ENCODE data around the gene PCDHAC2. TPM values are rescaled to one million over a fixed set of nuclear protein-coding genes. Genes with fewer than 3 reads are reported as not detected.
A peak's percentile ranks its signal among the peaks of the same experiment; 100 is the strongest.

The PCDHAC2 gene
- total and polyA plus RNA-seq, 3 donors from 2014 or later, result 9.4 to 19.6 (median 15.5) TPM

DNA sequence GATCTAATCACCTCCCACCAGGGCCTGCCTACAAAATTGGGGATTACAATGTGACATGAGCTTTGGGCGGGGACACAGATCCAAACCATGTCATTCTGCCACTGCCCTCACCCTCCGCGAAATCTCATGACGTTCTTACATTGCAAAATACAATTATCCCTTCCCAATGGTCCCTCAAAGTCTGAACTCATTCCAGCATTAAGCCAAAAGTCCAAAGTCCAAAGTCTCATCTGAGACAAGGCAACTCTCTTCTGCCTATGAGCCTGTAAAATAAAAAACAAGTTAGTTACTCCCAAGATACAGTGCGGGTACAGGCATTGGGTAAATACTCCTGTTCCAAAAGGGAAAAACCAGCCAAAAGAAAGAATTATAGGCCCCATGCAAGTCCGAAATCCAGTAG lies 14.6 kb upstream of the PCDHAC2 start:
- DNase-seq, result no peak
- 79 to 82% methylated on average over 6 of the region's 6 CpGs for WGBS, 2 donors
- intact Hi-C loops (cut with DNase I; ENCODE audit: low total_unique reads), result no loop called here

DNA sequence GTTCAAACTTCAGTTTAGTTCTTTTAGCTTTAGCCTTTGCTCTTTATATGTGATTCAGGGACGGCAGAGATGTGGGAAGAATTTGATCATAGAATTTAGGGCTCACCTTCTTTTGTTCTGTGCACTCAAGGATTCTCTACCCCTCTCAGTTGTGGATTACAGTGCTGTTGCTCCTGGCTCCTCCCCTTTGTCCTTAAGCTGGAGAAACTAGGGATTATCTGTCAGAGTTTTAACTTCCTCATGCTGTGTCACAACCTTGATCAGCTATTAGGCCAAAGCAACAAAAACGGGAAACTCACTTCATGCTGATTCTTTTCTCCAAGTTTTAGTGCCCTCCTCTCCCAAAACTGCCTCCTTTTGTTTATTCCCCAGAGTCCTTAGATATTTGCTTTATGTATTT lies 13.0 kb upstream of the PCDHAC2 start:
- DNase-seq, result no peak
- TF ChIP-seq POLR2A (IDR thresholded peaks at IDR 0.05), result no peak
- TF ChIP-seq, protein P1, sequence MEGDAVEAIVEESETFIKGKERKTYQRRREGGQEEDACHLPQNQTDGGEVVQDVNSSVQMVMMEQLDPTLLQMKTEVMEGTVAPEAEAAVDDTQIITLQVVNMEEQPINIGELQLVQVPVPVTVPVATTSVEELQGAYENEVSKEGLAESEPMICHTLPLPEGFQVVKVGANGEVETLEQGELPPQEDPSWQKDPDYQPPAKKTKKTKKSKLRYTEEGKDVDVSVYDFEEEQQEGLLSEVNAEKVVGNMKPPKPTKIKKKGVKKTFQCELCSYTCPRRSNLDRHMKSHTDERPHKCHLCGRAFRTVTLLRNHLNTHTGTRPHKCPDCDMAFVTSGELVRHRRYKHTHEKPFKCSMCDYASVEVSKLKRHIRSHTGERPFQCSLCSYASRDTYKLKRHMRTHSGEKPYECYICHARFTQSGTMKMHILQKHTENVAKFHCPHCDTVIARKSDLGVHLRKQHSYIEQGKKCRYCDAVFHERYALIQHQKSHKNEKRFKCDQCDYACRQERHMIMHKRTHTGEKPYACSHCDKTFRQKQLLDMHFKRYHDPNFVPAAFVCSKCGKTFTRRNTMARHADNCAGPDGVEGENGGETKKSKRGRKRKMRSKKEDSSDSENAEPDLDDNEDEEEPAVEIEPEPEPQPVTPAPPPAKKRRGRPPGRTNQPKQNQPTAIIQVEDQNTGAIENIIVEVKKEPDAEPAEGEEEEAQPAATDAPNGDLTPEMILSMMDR (IDR thresholded peaks at IDR 0.05), result no peak
- 55 to 63% methylated on average over 2 of the region's 2 CpGs for WGBS, 2 donors
- Histone ChIP-seq H3K4me3 (no peak overlapping the region), H3K36me3 (ENCODE audit: low read depth, missing control alignments) (no peaks in the 10 kb centered on the region), H3K27me3 (no peaks in the 10 kb centered on the region), H3K4me1 (no peaks in the 10 kb centered on the region), H3K27ac (no peak overlapping the region), H3K9me3 (no peaks in the 10 kb centered on the region)
- intact Hi-C loops (cut with DNase I; ENCODE audit: low total_unique reads), result no loop called here

More for the DNA sequence above, 14.6 kb upstream of the PCDHAC2 start:
- H3K27ac ChIP-seq, result no peak overlapping the region
- TF ChIP-seq, protein P1 (IDR thresholded peaks at IDR 0.05), result no peak
- TF ChIP-seq POLR2A (IDR thresholded peaks at IDR 0.05), result no peak
- H3K36me3 ChIP-seq (ENCODE audit: low read depth, missing control alignments), result no peaks in the 10 kb centered on the region
- no peaks in the 10 kb centered on the region for H3K9me3 ChIP-seq
- no peaks in the 10 kb centered on the region for H3K27me3 ChIP-seq
- H3K4me1 ChIP-seq, result no peaks in the 10 kb centered on the region
- no peak overlapping the region for H3K4me3 ChIP-seq

DNA sequence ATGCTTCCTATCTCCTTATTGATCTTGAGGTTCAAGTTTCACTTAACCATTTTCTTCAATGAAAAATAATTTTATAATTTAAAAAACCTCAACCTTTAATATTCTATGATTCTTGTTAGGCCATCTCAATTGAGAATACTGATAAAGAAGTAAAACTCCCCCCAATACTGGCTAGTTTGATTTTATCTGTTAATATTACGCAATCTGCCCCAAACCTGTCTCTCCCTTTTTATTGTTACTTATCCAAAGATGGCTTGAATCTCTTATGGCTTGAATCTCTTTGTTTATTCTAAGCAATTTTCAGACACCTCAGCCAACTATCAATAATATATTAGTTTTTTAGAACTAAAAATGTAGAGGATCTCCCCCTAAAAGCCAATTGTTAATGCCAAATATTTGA lies 4.1 kb upstream of the PCDHAC2 start:
- no peak overlapping the region for H3K27ac ChIP-seq
- H3K4me1 ChIP-seq, result no peaks in the 10 kb centered on the region
- 87 to 100% methylated on average over 1 of the region's 1 CpG for WGBS, 2 donors
- H3K9me3 ChIP-seq, result no peaks in the 10 kb centered on the region
- DNase-seq, result no peak
- intact Hi-C loops (cut with DNase I; ENCODE audit: low total_unique reads), result no loop called here
- H3K27me3 ChIP-seq, result no peaks in the 10 kb centered on the region
- no peak overlapping the region for H3K4me3 ChIP-seq
- H3K36me3 ChIP-seq (ENCODE audit: low read depth, missing control alignments), result no peaks in the 10 kb centered on the region
- TF ChIP-seq, protein P1 (IDR thresholded peaks at IDR 0.05), result no peak
- TF ChIP-seq POLR2A (IDR thresholded peaks at IDR 0.05), result no peak

DNA sequence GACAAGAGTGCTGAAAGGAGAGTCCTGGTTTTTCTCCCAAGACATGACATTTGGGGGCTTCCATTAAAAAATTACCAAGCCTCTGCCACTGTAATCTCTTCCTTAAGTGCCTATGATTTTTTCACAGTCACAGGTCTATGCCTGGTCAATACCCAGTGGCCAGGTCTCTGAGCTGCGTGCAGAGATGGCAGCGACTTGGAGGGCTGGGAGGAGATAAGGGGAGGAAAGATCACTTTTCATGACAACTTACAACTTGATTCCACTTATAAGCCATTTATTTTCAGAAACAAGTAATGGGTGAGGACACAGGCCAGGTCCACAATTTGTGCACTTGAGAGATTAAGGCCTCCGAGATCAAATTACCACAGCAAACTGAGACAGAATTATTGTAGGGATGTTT lies 1.9 kb upstream of the PCDHAC2 start:
- Histone ChIP-seq H3K9me3 (no peaks in the 10 kb centered on the region), H3K27ac (no peak overlapping the region), H3K4me1 (no peaks in the 10 kb centered on the region), H3K27me3 (no peaks in the 10 kb centered on the region), H3K36me3 (ENCODE audit: low read depth, missing control alignments) (no peaks in the 10 kb centered on the region), H3K4me3 (no peak overlapping the region)
- no peak for DNase-seq
- 68 to 71% methylated on average over 3 of the region's 3 CpGs for whole genome bisulfite sequencing, 2 donors
- intact Hi-C loops (cut with DNase I; ENCODE audit: low total_unique reads), result no loop called here
- TF ChIP-seq, protein P1 (IDR thresholded peaks at IDR 0.05), result no peak
- TF ChIP-seq POLR2A (IDR thresholded peaks at IDR 0.05), result no peak

DNA sequence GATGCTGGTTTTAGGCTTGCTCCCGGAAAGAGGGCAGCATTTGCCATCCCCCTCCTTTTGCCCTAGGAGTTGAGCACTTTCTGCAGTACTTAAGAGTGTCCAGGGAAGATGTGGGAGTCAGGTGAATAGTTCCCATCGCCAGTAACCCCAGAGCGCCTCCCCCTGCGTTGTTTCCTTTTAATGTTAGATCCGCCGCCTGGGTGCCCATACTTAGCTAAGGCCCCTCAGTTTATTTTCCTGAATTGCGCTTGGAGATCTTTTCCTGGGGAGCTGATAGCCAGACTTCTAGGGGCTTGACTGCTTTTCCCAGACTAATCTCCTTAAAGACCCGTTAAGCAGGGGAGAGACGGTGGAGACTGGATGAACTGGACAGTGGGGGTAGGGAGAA lies 377 bp upstream of the PCDHAC2 start:
- no peaks in the 10 kb centered on the region for H3K9me3 ChIP-seq
- H3K4me3 ChIP-seq, result peak overlapping the region; percentile 53 to 61
- H3K4me1 ChIP-seq, result no peaks in the 10 kb centered on the region
- no peaks in the 10 kb centered on the region for H3K27me3 ChIP-seq
- DNase-seq, result peak; percentile 41
- intact Hi-C loops (cut with DNase I; ENCODE audit: low total_unique reads), result no loop called here
- WGBS, 2 donors, result 1 to 2% methylated on average over 9 of the region's 9 CpGs
- TF ChIP-seq, protein P1 (IDR thresholded peaks at IDR 0.05), result no peak
- TF ChIP-seq POLR2A (IDR thresholded peaks at IDR 0.05), result no peak
- H3K27ac ChIP-seq, result peak overlapping the region; percentile 45 to 66
- no peaks in the 10 kb centered on the region for H3K36me3 ChIP-seq (ENCODE audit: low read depth, missing control alignments)
